SU-DHL-6 (cell line): ENCODE data around the gene LECT2.

Experiments used
- H2AFZ ChIP-seq: fragments of 200-600 bp; sonication (generic); 2 replicates; pipeline ENCODE4 v1.6.1; 2014; ENCODE audit warnings: low read depth, mild to moderate bottlenecking, moderate library complexity, mixed read lengths, antibody characterized with exemption, low read length; ENCODE audit not compliant: severe bottlenecking
- H3F3A ChIP-seq: fragments of 200-600 bp; shearing (Covaris generic); 2 replicates; pipeline ENCODE4 v1.6.0; 2016; ENCODE audit warnings: antibody characterized with exemption, mild to moderate bottlenecking; ENCODE audit not compliant: insufficient read depth
- H3K27ac ChIP-seq: fragments of 200-600 bp; sonication (generic); 2 replicates; pipeline ENCODE4 v1.5.1; 2016; ENCODE audit warnings: low read depth, mild to moderate bottlenecking, low read length, moderate library complexity, mixed read lengths
- H3K27me3 ChIP-seq: fragments of 200-600 bp; sonication (generic), shearing (Covaris generic); 2 replicates; pipeline ENCODE4 v1.6.0; 2014; ENCODE audit warnings: mild to moderate bottlenecking, low read length
- H3K36me3 ChIP-seq: fragments of 200-600 bp; sonication (generic); 2 replicates; pipeline ENCODE4 v1.6.1; 2014; ENCODE audit warnings: mild to moderate bottlenecking, low read length, mixed read lengths
- H3K4me2 ChIP-seq: fragments of 300-600, 200-600 bp; shearing (Covaris generic), sonication (generic); 2 replicates; pipeline ENCODE4 v1.6.0; 2014; ENCODE audit warnings: low read length, low read depth, mild to moderate bottlenecking; ENCODE audit not compliant: poor library complexity, severe bottlenecking
- H3K4me3 ChIP-seq: fragments of 200-600 bp; sonication (generic); 2 replicates; pipeline ENCODE4 v1.5.1; 2014; ENCODE audit warnings: antibody characterized with exemption, low read length, mild to moderate bottlenecking, mixed read lengths; ENCODE audit not compliant: insufficient read depth, poor library complexity, severe bottlenecking
- H3K79me2 ChIP-seq: fragments of 200-600 bp; sonication (generic); 2 replicates; pipeline ENCODE4 v1.6.1; 2014; ENCODE audit warnings: mild to moderate bottlenecking, low read length, moderate library complexity; ENCODE audit not compliant: insufficient read depth
- H3K9ac ChIP-seq: fragments of 200-600 bp; sonication (generic); 2 replicates; pipeline ENCODE4 v1.7.0; 2014; ENCODE audit warnings: mild to moderate bottlenecking, low read length
- H3K9me2 ChIP-seq: fragments of 200-600 bp; sonication (generic); replicated peaks from 2 replicates; pipeline ENCODE4 v1.6.1; 2014; ENCODE audit warnings: low read length; ENCODE audit not compliant: insufficient read depth
- H3K9me3 ChIP-seq: fragments of 200-600 bp; sonication (generic); 2 replicates; pipeline ENCODE4 v1.6.1; 2014; ENCODE audit warnings: low read length, mixed read lengths; ENCODE audit not compliant: insufficient read depth
- H4K20me1 ChIP-seq: fragments of 200-600 bp; sonication (generic); 2 replicates; pipeline ENCODE4 v1.6.1; 2014; ENCODE audit warnings: low read depth, mild to moderate bottlenecking, antibody characterized with exemption, low read length, moderate library complexity, mixed read lengths
- CTCF ChIP-seq: fragments of 200-600 bp; sonication (generic); IDR thresholded peaks from one replicate; pipeline ENCODE4 v1.5.1; 2017; ENCODE audit warnings: antibody characterized with exemption, mild to moderate bottlenecking, low read length, moderate library complexity; ENCODE audit not compliant: insufficient read depth, poor library complexity, severe bottlenecking
- EZH2phosphoT487 ChIP-seq: fragments of 200-600 bp; sonication (generic), shearing (Covaris generic); conservative IDR thresholded peaks from 2 replicates; pipeline ENCODE4 v1.6.1; 2018; ENCODE audit warnings: mild to moderate bottlenecking, antibody characterized with exemption, low read length, moderate library complexity, mixed read lengths

LECT2 gene

GRCh38 chr5:135937245-135937911 is 17.4 kb downstream of the LECT2 start:
- H3K36me3 ChIP-seq: no peaks in the 10 kb centered on the region
- H2AFZ ChIP-seq: no peak overlapping the region
- no peaks in the 10 kb centered on the region for H4K20me1 ChIP-seq
- H3K27me3 ChIP-seq: no peaks in the 10 kb centered on the region
- H3K9ac ChIP-seq: no peak overlapping the region
- no peak overlapping the region for H3K4me2 ChIP-seq
- no peaks in the 10 kb centered on the region for H3K79me2 ChIP-seq
- no peaks in the 10 kb centered on the region; the same call in 1 of the 2 replicates for H3F3A ChIP-seq
- H3K4me3 ChIP-seq: no peak overlapping the region
- no peaks in the 10 kb centered on the region for H3K9me2 ChIP-seq
- no peaks in the 10 kb centered on the region for H3K9me3 ChIP-seq
- H3K27ac ChIP-seq: no peak overlapping the region
- no peak for TF ChIP-seq EZH2phosphoT487
- no peak for TF ChIP-seq CTCF

GRCh38 chr5:135934939-135935338 is 19.8 kb downstream of the LECT2 start:
- Histone ChIP-seq H3K9me3 (no peaks in the 10 kb centered on the region), H3K4me2 (no peak overlapping the region), H3K79me2 (no peaks in the 10 kb centered on the region), H3K9ac (no peak overlapping the region), H3K27ac (no peak overlapping the region), H3K9me2 (no peaks in the 10 kb centered on the region), H4K20me1 (no peaks in the 10 kb centered on the region), H3K4me3 (no peak overlapping the region), H3F3A (no peaks in the 10 kb centered on the region; the same call in 1 of the 2 replicates), H3K36me3 (no peaks in the 10 kb centered on the region), H3K27me3 (no peaks in the 10 kb centered on the region), H2AFZ (no peak overlapping the region)
- TF ChIP-seq EZH2phosphoT487 (no peak), CTCF (no peak)

GRCh38 chr5:135930949-135931295 is 23.9 kb downstream of the LECT2 start:
- no peak overlapping the region for H3K27ac ChIP-seq
- H3K9me3 ChIP-seq: no peaks in the 10 kb centered on the region
- no peak overlapping the region for H3K4me2 ChIP-seq
- H3K4me3 ChIP-seq: no peak overlapping the region
- H2AFZ ChIP-seq: no peak overlapping the region
- H4K20me1 ChIP-seq: no peaks in the 10 kb centered on the region
- H3F3A ChIP-seq: no peaks in the 10 kb centered on the region
- TF ChIP-seq EZH2phosphoT487 (no peak), CTCF (no peak)
- no peaks in the 10 kb centered on the region for H3K36me3 ChIP-seq
- no peak overlapping the region for H3K9ac ChIP-seq
- no peaks in the 10 kb centered on the region for H3K9me2 ChIP-seq
- H3K27me3 ChIP-seq: no peaks in the 10 kb centered on the region
- H3K79me2 ChIP-seq: no peaks in the 10 kb centered on the region
